Neutrophil (primary cell): ENCODE measurements around the gene CREB5.
A peak's percentile ranks its signal among the peaks of the same experiment; 100 is the strongest.

ENCODE experiments used
- H3K27ac ChIP-seq: fragments of 200-600 bp; sonication (generic); 2 replicates; pipeline ENCODE4 v1.5.1; 2016; ENCODE audit warnings: mild to moderate bottlenecking, moderate library complexity
- H3K27me3 ChIP-seq: fragments of 200-600 bp; sonication (generic); 2 replicates; pipeline ENCODE4 v1.6.0; 2016; ENCODE audit warnings: mild to moderate bottlenecking
- H3K36me3 ChIP-seq: fragments of 200-600 bp; sonication (generic); 2 replicates; pipeline ENCODE4 v1.5.1; 2017
- H3K4me1 ChIP-seq, 2 experiments: fragments of 200-600 bp in 1 of 2; sonication (generic) in 1 of 2; 1 replicate in 1 of 2; 2 replicates in 1 of 2; pipeline versions ENCODE4 v1.5.1 to v1.6.1; 2013 to 2016; ENCODE audit warnings: low read depth in 1 of 2, low read length in 1 of 2, mild to moderate bottlenecking in 1 of 2, moderate library complexity in 1 of 2; ENCODE audit not compliant: control insufficient read depth in 1 of 2, insufficient read depth in 1 of 2
- H3K4me3 ChIP-seq, 2 experiments: fragments of 200-600 bp in 1 of 2; sonication (generic) in 1 of 2; 1 replicate in 1 of 2; 2 replicates in 1 of 2; pipeline ENCODE4 v1.5.1; 2013 to 2016; ENCODE audit warnings: low read depth in 1 of 2, low read length in 1 of 2, mild to moderate bottlenecking in 1 of 2, moderate library complexity in 1 of 2
- H3K9me3 ChIP-seq: fragments of 200-600 bp; sonication (generic); 2 replicates; pipeline ENCODE4 v1.5.1; 2016
- CTCF ChIP-seq: fragments of 200-600 bp; sonication (generic); IDR thresholded peaks from 2 replicates; pipeline ENCODE4 v1.5.1; 2016; ENCODE audit warnings: antibody characterized with exemption

CREB5 gene

GRCh38 chr7:28748346-28748745 is 336.0 kb downstream of the CREB5 start:
- no peaks in the 10 kb centered on the region for H3K4me1 ChIP-seq
- no peak overlapping the region for H3K27ac ChIP-seq
- no peaks in the 10 kb centered on the region for H3K36me3 ChIP-seq

GRCh38 chr7:28748933-28749584 is 336.7 kb downstream of the CREB5 start:
- no peak for TF ChIP-seq CTCF
- Histone ChIP-seq H3K27ac (peak overlapping the region; percentile 32), H3K4me3 (no peak overlapping the region), H3K4me1 (no peaks in the 10 kb centered on the region), H3K36me3 (peaks cover 1% of the 10 kb centered on the region), H3K9me3 (no peaks in the 10 kb centered on the region), H3K27me3 (no peaks in the 10 kb centered on the region)

More at GRCh38 chr7:28748346-28748745, 336.0 kb downstream of the CREB5 start:
- no peaks in the 10 kb centered on the region for H3K27me3 ChIP-seq
- no peaks in the 10 kb centered on the region for H3K9me3 ChIP-seq
- no peak for TF ChIP-seq CTCF
- no peak overlapping the region for H3K4me3 ChIP-seq

GRCh38 chr7:28749638-28750037 is 337.3 kb downstream of the CREB5 start:
- H3K9me3 ChIP-seq = no peaks in the 10 kb centered on the region

GRCh38 chr7:28750981-28751380 is 338.7 kb downstream of the CREB5 start:
- no peak for TF ChIP-seq CTCF
- no peaks in the 10 kb centered on the region for H3K27me3 ChIP-seq
- H3K4me1 ChIP-seq = no peaks in the 10 kb centered on the region

More at GRCh38 chr7:28749638-28750037, 337.3 kb downstream of the CREB5 start:
- H3K27me3 ChIP-seq = no peaks in the 10 kb centered on the region
- no peaks in the 10 kb centered on the region for H3K4me1 ChIP-seq
- TF ChIP-seq CTCF = no peak
- peaks cover 6% of the 10 kb centered on the region for H3K36me3 ChIP-seq
- H3K4me3 ChIP-seq = no peak overlapping the region
- no peak overlapping the region for H3K27ac ChIP-seq

GRCh38 chr7:28753613-28754012 is 341.3 kb downstream of the CREB5 start:
- Histone ChIP-seq H3K4me1 (no peaks in the 10 kb centered on the region), H3K27ac (no peak overlapping the region), H3K36me3 (peaks cover 12% of the 10 kb centered on the region), H3K27me3 (no peaks in the 10 kb centered on the region), H3K9me3 (no peaks in the 10 kb centered on the region), H3K4me3 (no peak overlapping the region)
- TF ChIP-seq CTCF = no peak

More at GRCh38 chr7:28750981-28751380, 338.7 kb downstream of the CREB5 start:
- Histone ChIP-seq H3K27ac (no peak overlapping the region), H3K4me3 (no peak overlapping the region), H3K9me3 (no peaks in the 10 kb centered on the region), H3K36me3 (peaks cover 6% of the 10 kb centered on the region)
